ENCODE results near the gene PVRIG.
"Not testable (repeated sequence)": the region's sequence is repeated elsewhere in the genome, so short reads cannot be mapped to it uniquely, and the experiment has no call there.

PVRIG gene

GRCh38 chr7:100195901-100196322 is 23.8 kb upstream of the PVRIG start:
- not testable (repeated sequence) for FAIRE-seq

- FAIRE-seq, result no peak
Measured at GRCh38 chr7:100198266-100198665, 21.5 kb upstream of the PVRIG start.

- no peak for FAIRE-seq
Measured at GRCh38 chr7:100200693-100201092, 19.1 kb upstream of the PVRIG start.

GRCh38 chr7:100204454-100204853 is 15.3 kb upstream of the PVRIG start:
- no peak for FAIRE-seq

GRCh38 chr7:100208911-100209408 is 10.8 kb upstream of the PVRIG start:
- no peak for FAIRE-seq

- no peak for FAIRE-seq
Measured at GRCh38 chr7:100209493-100209892, 10.3 kb upstream of the PVRIG start.

GRCh38 chr7:100210805-100211204 is 8.9 kb upstream of the PVRIG start:
- FAIRE-seq, result no peak

- no peak for FAIRE-seq
Measured at GRCh38 chr7:100211342-100211780, 8.4 kb upstream of the PVRIG start.

GRCh38 chr7:100212631-100213286 is 7.0 kb upstream of the PVRIG start:
- no peak for FAIRE-seq

- FAIRE-seq, result no peak
Measured at GRCh38 chr7:100213672-100214071, 6.1 kb upstream of the PVRIG start.

GRCh38 chr7:100214356-100214755 is 5.4 kb upstream of the PVRIG start:
- FAIRE-seq, result not testable (repeated sequence)

GRCh38 chr7:100215895-100216294 is 3.9 kb upstream of the PVRIG start:
- no peak for FAIRE-seq

GRCh38 chr7:100217934-100218333 is 1.8 kb upstream of the PVRIG start:
- FAIRE-seq, result not testable (repeated sequence)

GRCh38 chr7:100219271-100219737 is 445 bp upstream of the PVRIG start:
- no peak for FAIRE-seq

- FAIRE-seq, result no peak
Measured at GRCh38 chr7:100220586-100221230, 959 bp downstream of the PVRIG start.

- no peak for FAIRE-seq
Measured at GRCh38 chr7:100221231-100221718, 1.5 kb downstream of the PVRIG start.

GRCh38 chr7:100221767-100222444 is 2.2 kb downstream of the PVRIG start:
- no peak for FAIRE-seq

GRCh38 chr7:100222445-100223132 is 2.8 kb downstream of the PVRIG start:
- no peak for FAIRE-seq

GRCh38 chr7:100223376-100223927 is 3.7 kb downstream of the PVRIG start:
- not testable (repeated sequence) for FAIRE-seq

GRCh38 chr7:100224891-100225290 is 5.1 kb downstream of the PVRIG start:
- FAIRE-seq, result not testable (repeated sequence)

GRCh38 chr7:100234660-100235317 is 15.0 kb downstream of the PVRIG start:
- not testable (repeated sequence) for FAIRE-seq

- not testable (repeated sequence) for FAIRE-seq
Measured at GRCh38 chr7:100239975-100240374, 20.2 kb downstream of the PVRIG start.
